Ecto neural progenitor cell (in vitro differentiated cells): Measurements from ENCODE around the gene FANK1.
"Not testable (repeated sequence)": the region's sequence is repeated elsewhere in the genome, so short reads cannot be mapped to it uniquely, and the experiment has no call there.

Experiments
- DNase-seq: peaks from one replicate; pipeline ENCODE4 v3.0.0-alpha.2; 2018; ENCODE audit warnings: low spot score

Gene FANK1

GRCh38 chr10:126021833-126022500, 125.6 kb downstream of the FANK1 start:
- no peak for DNase-seq

DNA sequence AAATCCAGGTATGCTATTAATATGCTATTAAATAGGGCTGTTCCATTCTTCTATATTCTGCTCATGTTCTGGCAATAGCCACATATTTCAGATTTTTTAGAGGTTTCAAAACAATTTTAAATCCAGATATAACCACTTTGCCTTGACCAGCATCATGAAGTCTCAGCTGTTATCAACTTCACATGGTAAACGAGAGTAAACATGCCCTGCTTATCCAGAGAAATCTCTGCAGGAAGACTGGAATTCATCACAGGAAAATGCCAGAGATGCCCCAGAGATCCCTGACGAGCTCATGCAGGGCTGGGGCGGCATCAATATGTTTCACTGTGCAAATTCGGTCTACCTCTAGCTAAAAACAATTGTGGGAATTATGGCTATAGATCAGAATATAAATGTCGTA, 126.5 kb downstream of the FANK1 start:
- DNase-seq, result no peak

DNA sequence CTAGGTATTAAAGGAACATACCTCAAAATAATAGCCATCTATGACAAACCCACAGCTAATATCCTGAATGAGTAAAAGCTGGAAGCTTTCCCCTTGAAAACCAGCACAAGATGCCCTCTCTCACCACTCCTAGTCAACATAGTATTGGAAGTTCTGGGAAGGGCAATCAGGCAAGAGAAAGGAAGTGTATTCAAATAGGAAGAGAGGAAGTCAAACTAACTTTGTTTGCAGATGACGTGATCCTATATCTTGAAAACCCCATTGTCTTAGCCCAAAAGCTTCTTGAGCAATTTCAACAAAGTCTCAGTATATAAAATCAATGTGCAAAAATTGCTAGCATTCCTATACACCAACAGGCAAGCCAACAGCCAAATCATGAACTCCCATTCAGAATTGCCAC, 131.3 kb downstream of the FANK1 start:
- no peak for DNase-seq

DNA sequence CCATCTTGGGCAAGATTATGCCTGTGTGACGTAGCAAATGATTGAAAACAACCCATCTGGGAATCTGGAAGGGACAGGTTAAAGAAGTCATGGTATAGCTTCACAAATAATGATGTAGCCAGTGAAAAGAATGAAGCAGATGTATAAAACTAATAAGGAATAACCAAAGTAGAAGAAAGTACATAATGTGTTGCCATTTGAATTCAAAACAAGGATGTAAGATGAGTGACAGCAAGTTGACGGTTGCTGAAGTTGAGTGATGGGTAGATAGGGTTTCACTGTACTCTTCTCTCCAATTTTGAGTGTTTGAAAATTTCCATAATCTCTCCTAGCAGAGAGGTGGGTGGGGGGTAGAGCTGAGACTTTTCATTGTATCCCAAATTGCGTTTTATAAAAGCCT, 133.6 kb downstream of the FANK1 start:
- DNase-seq, result no peak

GRCh38 chr10:126034586-126034985, 138.2 kb downstream of the FANK1 start:
- DNase-seq, result no peak

DNA sequence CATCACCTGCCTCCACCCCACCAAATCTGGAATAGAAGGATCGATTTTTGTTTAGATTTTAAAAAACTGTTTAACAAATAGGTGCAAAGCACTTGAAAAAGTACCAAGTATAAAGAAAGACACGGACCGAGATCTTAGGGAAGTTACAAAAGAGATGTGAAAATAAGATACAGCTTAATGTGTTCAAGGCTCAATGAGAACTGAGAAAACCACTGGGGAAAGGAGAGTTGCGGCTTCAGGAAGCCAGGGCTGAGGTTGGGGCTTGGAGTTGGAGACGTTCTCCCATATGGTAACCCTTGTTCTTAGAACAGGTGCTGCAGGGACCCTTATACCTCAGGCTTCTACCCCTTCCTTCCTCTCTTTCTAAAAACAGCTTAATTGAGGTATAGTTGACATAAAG, 140.2 kb downstream of the FANK1 start:
- no peak for DNase-seq

DNA sequence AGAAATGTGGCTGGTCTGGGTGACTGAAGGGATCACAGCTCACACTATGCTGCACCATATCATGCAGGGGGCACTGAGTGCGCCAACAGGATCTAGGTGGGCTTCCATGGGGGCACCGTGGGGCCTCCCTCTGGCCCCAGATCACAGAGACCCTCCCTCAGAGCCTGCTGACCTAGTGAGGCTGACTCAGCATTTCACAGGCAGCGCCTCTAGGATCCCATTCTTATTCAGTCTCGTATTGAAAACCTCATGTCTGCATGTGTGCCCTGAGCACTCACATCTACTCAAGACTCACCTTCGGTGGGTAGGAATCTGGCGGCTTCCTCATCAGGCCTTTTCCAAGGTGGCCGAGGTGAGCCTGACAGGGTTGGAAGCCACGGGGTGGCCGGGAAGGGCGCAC, 141.6 kb downstream of the FANK1 start:
- DNase-seq, result no peak

- no peak for DNase-seq
Measured at GRCh38 chr10:126041117-126041516, 144.8 kb downstream of the FANK1 start.

GRCh38 chr10:126041804-126042231, 145.5 kb downstream of the FANK1 start:
- DNase-seq, result peak; percentile 77

- DNase-seq, result no peak
Measured at GRCh38 chr10:126042354-126042753, 146.0 kb downstream of the FANK1 start.

GRCh38 chr10:126042906-126043305, 146.5 kb downstream of the FANK1 start:
- no peak for DNase-seq

DNA sequence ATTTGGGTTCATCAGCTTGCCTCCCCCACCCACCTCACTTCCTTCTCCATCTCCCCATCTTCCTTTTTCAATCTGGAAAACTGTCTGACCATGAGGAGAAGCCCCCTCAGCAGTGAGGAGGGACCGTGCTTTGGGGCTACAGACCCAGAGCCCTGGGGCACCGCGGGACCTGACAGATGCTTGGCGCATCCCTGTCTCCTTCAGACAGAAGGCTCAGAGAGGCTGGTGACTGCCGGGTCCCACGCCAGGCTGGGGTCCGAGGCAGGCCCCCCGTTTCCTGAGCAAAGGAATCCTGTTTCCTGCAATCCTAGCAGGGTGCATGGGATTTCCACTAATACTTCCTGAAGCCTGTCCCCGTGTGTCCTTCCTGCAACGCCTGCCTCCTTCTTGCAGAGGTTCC, 147.0 kb downstream of the FANK1 start:
- DNase-seq, result no peak

DNA sequence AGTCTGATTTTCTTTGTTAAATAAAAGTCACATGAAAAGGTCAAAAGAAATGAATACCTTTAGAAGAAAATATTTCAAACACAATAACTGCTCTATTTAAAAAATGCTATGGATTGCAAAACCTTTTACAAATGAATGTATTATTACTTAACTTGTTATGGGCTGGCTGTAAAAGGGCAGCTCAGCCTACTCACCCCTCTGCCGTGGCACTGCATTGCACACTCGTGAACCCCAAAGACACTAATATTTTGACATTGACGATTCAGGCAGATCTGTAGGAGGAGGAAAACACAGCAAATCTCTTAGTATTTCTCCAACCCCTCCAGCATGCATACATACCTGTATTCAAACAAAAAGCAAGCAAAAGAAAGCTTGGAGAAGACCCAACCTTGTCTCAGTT, 149.5 kb downstream of the FANK1 start:
- DNase-seq, result no peak

DNA sequence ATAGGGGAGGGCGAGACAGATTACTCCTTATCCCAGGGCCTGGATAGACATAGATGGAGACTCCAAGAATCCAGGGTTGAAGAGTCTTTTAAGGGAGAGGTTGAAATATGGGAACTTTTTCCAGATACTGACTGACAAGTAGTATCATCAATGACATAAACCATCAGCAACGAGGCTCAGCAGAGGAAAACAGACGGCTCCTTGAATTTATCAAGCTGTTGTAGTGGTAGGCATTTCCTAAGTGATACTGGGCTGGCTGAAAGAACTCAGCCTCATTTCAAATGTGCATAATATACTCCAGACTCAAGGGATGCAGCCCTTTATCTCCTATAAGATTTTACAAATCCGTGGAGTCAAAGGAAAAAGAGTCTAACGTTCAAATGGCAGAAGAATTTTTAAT, 150.5 kb downstream of the FANK1 start:
- no peak for DNase-seq

DNA sequence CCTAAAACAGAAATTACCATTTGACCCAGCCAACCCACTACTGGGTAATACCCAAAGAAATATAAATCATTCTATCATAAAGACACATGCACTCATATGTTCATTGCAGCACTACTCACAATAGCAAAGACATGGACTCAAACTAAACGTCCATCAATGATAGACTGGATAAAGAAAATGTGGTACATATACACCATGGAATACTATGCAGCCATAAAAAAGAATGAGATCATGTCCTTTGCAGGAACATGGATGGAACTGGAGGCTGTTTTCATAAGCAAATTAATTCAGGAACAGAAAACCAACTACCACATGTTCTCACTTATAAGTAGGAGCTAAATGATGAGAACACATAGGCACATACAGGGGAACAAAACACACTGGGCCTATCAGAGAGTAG, 151.4 kb downstream of the FANK1 start:
- DNase-seq, result not testable (repeated sequence)

GRCh38 chr10:126049759-126050700, 153.7 kb downstream of the FANK1 start:
- no peak for DNase-seq

DNA sequence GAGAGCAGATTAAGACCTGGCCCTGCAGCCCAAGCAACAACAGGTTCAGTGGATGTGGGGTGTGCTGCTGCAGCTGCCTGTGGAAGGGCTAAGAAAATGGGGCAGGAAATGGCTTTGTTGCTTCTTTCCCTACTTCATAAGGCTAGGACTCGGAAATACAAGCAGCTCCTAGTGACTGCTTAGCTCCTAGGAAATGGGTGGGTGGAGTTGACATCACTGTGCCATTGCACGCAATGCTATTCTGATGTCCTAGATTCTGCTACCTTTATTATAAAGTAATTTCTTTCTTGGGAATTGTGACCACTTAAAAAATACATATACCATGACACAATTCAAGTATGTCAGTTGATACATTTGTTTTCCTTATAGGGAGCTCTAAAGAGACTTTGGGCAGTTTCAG, 155.8 kb downstream of the FANK1 start:
- DNase-seq, result no peak

DNA sequence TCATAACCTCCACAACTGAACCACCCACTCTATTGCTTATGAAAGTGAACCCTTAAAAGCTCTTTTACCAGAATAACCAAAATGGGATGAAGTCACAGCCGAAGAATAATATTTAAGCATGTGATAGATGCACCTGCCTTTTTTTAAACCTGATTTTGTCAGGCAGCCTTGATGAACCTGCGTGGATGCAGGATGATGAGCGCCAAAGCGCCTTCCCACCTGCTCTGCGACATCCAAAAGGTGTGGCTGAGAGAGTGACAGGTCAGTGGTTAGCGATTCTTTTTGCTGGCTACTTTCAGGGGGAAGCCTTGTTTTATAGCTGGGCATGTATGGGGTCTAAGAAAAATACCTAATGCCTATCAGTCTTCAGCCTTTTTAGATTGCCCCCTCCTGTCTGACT, 157.8 kb downstream of the FANK1 start:
- DNase-seq, result no peak

DNA sequence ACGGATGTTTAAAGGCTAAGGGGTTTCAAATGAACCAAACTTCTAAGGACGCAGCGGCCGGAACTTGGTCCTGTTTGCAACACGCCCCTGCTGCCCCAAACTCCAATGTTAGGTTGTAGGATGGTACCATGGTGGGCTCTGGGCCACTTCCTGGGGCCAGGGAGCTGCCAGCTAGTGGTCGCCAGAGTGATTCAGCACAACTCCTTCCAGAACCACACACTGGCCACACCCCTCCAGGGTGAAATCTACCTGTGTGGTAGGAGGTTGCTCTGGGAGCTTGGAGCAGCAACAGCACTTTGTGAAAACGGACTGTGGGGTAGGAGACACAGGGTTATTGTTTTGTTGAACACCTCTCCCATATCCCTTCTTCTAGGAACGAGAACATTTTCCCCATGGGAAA, 161.1 kb downstream of the FANK1 start:
- DNase-seq, result no peak

- DNase-seq, result no peak
Measured at GRCh38 chr10:126058104-126058503, 161.7 kb downstream of the FANK1 start.

GRCh38 chr10:126058507-126058906, 162.1 kb downstream of the FANK1 start:
- DNase-seq, result peak; percentile 46
